ENCODE measurements around the gene GCNT2.

Gene GCNT2

GRCh38 chr6:10550764-10551163, 29.6 kb downstream of the GCNT2 start:
- no peak for TF ChIP-seq SIN3A (IDR thresholded peaks at IDR 0.05; ENCODE audit: borderline replicate concordance, insufficient read depth, low read length)
- no peak for TF ChIP-seq POLR2AphosphoS5 (IDR thresholded peaks at IDR 0.05; ENCODE audit: low read depth, low read length)
- no peak for TF ChIP-seq REST (IDR thresholded peaks at IDR 0.05; ENCODE audit: insufficient read depth in 1 of 2, low read depth in 2 of 2, low read length in 2 of 2)
- TF ChIP-seq FOXP2 (optimal IDR thresholded peaks at IDR 0.05; ENCODE audit: borderline replicate concordance, extremely low read depth, extremely low read length, insufficient read depth), result no peak
- no peak for TF ChIP-seq TAF1 (IDR thresholded peaks at IDR 0.05; ENCODE audit: borderline replicate concordance, insufficient read depth, low read length)

- TF ChIP-seq FOXP2 (optimal IDR thresholded peaks at IDR 0.05; ENCODE audit: borderline replicate concordance, extremely low read depth, extremely low read length, insufficient read depth) (no peak), POLR2AphosphoS5 (IDR thresholded peaks at IDR 0.05; ENCODE audit: low read depth, low read length) (no peak), REST (IDR thresholded peaks at IDR 0.05; ENCODE audit: insufficient read depth in 1 of 2, low read depth in 2 of 2, low read length in 2 of 2) (no peak), SIN3A (IDR thresholded peaks at IDR 0.05; ENCODE audit: borderline replicate concordance, insufficient read depth, low read length) (no peak), TAF1 (IDR thresholded peaks at IDR 0.05; ENCODE audit: borderline replicate concordance, insufficient read depth, low read length) (no peak)
These were observed 31.2 kb downstream of the GCNT2 start for GRCh38 chr6:10552270-10552810.

GRCh38 chr6:10553871-10554270, 32.7 kb downstream of the GCNT2 start:
- no peak for TF ChIP-seq FOXP2 (optimal IDR thresholded peaks at IDR 0.05; ENCODE audit: borderline replicate concordance, extremely low read depth, extremely low read length, insufficient read depth)
- TF ChIP-seq REST (IDR thresholded peaks at IDR 0.05; ENCODE audit: insufficient read depth in 1 of 2, low read depth in 2 of 2, low read length in 2 of 2), result no peak
- no peak for TF ChIP-seq POLR2AphosphoS5 (IDR thresholded peaks at IDR 0.05; ENCODE audit: low read depth, low read length)
- TF ChIP-seq SIN3A (IDR thresholded peaks at IDR 0.05; ENCODE audit: borderline replicate concordance, insufficient read depth, low read length), result no peak
- TF ChIP-seq TAF1 (IDR thresholded peaks at IDR 0.05; ENCODE audit: borderline replicate concordance, insufficient read depth, low read length), result no peak

GRCh38 chr6:10554826-10555225, 33.7 kb downstream of the GCNT2 start:
- TF ChIP-seq POLR2AphosphoS5 (IDR thresholded peaks at IDR 0.05; ENCODE audit: low read depth, low read length), result no peak
- TF ChIP-seq SIN3A (IDR thresholded peaks at IDR 0.05; ENCODE audit: borderline replicate concordance, insufficient read depth, low read length), result no peak
- no peak for TF ChIP-seq REST (IDR thresholded peaks at IDR 0.05; ENCODE audit: insufficient read depth in 1 of 2, low read depth in 2 of 2, low read length in 2 of 2)
- TF ChIP-seq TAF1 (IDR thresholded peaks at IDR 0.05; ENCODE audit: borderline replicate concordance, insufficient read depth, low read length), result no peak
- TF ChIP-seq FOXP2 (optimal IDR thresholded peaks at IDR 0.05; ENCODE audit: borderline replicate concordance, extremely low read depth, extremely low read length, insufficient read depth), result no peak
